Sigmoid colon (tissue), 4 donors: ENCODE results near the gene PPP2R2C.

Experiments
- CTCF ChIP-seq, 4 experiments: fragments of 450-650 bp in 3 of 4; fragments of 200-600 bp in 1 of 4; IDR thresholded peaks; one replicate each; pipeline ENCODE4 v1.5.1; 2016 to 2019; ENCODE audit warnings: antibody characterized with exemption in 4 of 4, mild to moderate bottlenecking in 3 of 4, moderate library complexity in 2 of 4
- EP300 ChIP-seq, 4 donors: sonication (generic); formaldehyde crosslinking; IDR thresholded peaks; one replicate each; pipeline ENCODE4 v1.6.1; 2017; ENCODE audit warnings: antibody characterized with exemption in 4 of 4
- POLR2A ChIP-seq, 2 donors: fragments of 450-650 bp; IDR thresholded peaks; one replicate each; pipeline ENCODE4 v1.6.1; 2016; ENCODE audit warnings: antibody characterized with exemption in 2 of 2, mild to moderate bottlenecking in 2 of 2, moderate library complexity in 2 of 2

- TF ChIP-seq CTCF (IDR thresholded peaks at IDR 0.05) (no peak), EP300 (IDR thresholded peaks at IDR 0.05) (no peak), POLR2A (IDR thresholded peaks at IDR 0.05) (no peak)
Measured at GRCh38 chr4:6401797-6402196, 70.6 kb downstream of the PPP2R2C start.
